CD4-positive, alpha-beta T cell treated with Interleukin-4 for 4 hours (primary cell): ENCODE results near the gene RAB33A.

Experiments used
- DNase-seq: peaks from one replicate; pipeline ENCODE4 v3.0.0-alpha.2; 2020

Gene RAB33A

DNA sequence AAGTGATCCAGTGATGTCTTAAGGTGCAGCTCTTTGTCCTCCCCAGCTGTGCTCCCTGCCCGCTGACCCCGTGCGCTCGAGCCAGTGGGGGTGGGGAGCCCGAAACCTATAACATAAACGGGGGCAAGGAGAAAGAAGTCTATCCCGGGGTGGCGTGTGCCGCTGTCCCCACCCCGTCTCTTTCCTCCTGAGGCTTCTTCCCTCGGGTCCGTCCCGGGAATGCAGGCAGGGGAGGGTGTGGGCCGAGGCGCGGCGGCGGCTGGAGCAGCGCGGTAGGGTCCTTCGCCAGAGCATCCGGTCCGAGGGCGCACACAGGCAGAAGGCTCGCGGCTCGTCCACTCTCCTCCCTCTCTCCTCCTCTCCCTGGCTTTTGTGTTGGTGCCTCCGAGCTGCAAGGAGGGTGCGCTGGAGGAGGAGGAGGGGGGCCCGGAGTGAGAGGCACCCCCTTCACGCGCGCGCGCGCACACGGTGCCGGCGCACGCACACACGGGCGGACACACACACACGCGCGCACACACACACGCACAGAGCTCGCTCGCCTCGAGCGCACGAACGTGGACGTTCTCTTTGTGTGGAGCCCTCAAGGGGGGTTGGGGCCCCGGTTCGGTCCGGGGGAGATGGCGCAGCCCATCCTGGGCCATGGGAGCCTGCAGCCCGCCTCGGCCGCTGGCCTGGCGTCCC, at the start of gene RAB33A:
Gene RAB33A (plus strand): TSS at position 517 of the 681 bp plus-strand sequence. CDS start 101 bp downstream, at position 618.
- DNase-seq: peak; percentile 38

DNA sequence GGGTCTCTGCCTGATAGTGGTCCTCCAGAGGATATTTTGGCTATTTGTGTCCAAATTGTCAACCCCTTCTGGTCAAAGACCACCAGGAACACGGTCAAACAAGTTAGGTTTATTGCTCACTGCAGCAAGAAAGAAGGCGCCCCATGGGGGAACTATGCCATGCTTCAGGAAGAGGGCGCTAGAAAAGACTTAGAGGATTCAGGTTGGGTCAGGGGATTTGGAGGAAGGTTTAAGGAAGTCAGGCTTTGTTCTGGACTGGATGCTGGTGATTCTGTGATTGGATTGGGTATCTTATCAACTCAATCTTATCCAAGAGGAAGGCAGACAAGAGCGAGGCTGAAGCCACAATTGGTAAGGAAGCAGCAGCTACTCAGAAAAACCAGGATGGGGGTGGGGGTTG, 47.2 kb upstream of the RAB33A start:
- DNase-seq: no peak

DNA sequence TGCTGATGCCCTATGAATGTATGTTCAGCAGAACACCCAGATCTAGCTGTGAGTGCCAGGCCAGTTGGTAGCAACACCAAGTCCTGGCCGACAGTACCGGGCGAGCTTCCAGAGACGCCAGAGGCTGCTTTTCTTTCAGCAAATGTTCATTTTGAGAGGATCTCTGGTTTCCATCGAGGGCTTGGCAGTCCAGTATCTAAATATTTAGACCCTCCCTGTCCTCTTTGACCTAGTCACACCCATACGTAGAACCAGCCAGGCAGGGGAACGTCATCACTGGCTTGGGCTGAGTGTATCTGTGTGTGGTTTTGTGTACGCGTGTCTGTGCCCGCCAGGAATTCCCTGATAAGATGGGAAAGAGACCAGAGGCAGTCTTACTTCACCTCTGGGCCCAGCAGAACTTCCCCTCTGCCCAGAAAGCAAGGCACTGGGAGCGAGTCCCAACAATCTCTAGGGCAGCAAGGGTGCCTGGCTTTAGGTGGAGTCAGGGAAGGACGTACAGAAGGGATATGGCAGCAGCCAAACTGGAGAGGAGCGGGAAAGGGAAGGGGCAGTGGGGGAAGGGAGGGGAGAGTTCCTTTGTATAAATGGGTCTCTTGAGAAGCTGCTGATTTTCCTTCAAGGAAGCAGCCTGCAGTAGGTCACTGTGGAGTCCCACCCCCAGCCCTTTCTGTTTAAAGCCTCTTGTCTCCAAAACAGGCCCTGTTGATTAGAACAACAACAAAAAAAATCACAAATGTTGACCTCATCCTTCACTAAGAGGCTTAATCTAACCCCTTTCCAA, 46.5 kb upstream of the RAB33A start:
- DNase-seq: no peak

DNA sequence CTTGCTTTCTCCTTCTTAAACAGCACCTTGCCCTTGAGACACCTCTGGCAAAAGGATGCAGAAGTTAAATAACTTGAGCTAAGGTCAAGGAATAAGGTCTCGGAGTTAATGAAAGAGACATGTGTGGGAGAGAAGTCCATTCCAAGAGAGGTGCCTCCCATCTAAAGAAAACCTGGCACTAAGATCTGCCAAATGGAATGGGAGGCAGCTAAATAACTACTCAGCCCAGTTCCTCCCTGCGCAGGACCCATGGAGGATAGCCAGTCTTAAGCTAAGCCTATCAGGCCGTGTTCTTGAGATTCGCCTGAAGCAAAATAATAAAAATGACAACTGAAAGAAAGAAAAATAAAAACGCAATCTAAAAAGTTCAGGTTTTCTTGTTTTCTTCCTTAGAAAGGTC, 40.8 kb upstream of the RAB33A start:
- no peak for DNase-seq

DNA sequence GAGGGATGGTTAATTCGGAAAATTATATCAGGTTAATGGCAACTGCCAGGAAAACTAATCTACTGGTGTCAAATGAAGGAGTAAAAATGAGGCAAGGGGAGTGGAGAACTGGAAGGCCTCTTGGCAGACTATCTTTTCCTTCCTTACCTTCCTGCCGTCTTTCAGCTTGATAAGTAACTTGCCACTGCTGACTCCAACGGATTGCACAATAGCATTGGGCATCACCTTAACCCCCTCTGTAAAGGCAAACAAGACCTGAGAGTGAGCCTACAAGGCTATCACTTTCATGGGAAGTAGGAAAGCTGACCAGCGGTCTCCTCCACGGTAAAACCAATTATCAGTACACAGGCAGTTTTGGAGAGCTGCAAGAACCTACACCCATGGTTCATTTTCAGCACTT, 35.3 kb upstream of the RAB33A start:
- DNase-seq: no peak

DNA sequence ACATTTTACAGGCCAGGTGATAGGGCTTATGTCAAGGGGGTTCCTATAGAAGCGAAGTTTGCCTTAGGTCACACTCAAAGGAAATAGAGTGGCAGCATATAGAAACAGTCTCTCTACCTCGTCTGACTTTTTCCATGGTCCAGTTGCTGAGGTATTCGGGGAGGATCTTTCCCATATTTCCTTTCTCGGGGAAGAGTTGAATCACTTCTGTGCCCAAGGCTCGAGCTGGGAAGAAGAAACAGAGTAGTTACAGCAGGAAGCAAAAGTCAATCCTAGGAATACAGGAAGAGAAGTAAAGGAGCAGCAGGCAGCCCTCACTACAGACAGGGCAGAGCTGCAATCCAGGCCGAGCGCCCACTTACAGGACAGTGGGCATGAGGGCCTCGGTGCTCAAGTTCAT, 34.8 kb upstream of the RAB33A start:
- DNase-seq: no peak

DNA sequence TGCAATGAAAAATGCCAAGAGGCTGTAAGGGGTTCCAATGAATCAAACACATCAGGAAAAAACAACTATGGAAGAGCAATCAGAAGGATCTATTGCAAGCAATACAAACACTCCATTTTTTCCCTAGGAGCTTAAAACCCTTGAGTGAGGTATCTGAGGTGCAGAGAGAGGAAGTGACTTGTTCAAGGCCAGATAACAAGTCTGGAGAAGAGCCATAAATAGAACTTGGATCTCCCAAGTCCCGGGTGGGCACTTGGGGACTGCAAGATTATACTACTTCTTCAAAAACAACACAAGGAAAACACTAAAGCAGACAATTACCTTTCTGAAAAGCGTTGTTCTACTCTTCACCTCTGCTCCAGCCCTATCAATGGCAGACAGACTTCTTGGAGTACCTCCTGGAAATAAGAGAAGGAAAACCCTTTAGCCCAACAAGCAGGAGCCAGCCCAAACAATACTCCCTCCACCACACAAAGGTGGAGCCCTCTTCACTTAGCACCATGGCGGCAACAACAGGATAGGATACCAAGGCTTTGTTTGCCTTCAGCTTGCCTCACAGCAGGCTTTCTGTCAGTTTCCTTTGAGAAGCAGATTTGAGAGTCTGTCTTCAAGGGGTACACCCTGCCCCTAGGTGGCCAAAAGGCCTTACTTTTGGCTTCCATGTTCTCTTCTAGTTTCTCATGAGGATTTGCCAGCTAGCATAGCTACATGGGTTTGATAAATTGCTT, 32.1 kb upstream of the RAB33A start:
- no peak for DNase-seq

DNA sequence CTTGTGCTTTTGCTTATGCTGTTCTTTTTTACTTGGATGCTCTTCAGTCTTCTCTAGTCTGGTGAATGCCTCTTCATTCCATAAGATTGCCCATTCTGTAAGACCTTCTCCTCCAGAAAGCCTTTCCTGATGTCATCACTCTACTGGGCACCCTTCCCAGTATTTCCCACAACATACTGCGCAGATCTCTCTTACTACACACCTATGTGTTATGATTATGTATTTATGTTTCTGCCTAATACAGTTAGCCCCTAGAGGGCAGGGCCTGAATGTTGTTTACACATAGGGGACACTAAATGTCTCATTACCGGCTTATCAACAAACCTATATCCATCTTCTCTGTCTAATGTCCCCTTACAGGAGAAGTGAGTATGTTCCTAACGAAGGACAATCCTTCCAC, 27.3 kb upstream of the RAB33A start:
- no peak for DNase-seq

DNA sequence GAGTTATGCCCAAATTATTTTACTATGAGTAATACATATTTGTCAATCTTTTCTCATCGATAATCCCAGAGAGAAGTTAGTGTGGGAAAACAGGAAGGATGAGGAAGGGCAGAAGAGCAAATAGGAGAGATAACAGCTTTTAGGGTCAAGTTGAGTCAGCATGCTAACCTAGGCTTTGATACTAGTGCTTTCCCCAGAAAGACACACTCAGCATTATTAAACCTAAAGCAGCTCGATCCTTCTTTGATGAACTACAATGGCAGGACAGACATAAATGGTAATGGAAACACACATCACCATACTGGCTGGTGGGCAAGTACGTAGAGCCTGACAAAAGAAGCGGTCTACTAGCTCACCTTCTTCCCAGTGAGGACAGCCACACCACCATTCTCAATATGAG, 26.6 kb upstream of the RAB33A start:
- DNase-seq: no peak

DNA sequence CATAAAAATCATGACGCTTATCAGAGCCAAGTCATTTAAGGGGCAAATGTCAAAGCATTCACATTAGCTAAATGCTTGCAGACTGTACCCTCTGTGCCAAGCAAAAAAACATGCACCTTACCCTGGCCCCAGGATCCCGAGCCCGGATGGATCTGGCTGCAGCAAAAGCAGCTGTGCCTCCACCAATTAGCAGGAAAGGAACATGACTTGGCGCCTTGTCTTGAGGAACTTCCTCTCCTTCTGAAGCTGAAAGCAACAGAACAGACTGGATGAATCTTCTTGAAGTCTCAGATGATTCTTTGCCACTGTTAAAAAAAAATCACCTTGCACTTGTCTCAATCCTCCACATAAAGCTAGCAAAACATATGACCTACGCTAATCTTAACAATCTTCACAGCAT, 24.1 kb upstream of the RAB33A start:
- DNase-seq: no peak

DNA sequence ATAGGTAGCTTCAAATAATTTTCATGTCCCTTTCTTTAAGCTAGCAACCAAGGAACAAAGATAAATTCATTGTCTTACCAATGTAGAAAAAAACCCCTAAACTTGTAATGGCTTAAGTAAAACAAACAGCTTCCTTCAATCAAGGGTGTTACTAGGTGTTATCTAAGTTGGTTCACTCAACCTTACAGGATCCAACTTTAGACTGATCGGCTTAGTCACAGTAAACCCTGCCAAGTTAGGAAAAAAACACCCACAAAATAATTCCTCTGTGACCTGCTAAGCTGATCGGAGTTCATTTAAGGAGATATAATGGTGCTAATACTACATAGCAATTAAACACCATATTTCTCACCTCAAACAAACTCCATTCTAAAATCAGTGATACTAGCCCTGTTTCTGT, 16.2 kb upstream of the RAB33A start:
- no peak for DNase-seq

DNA sequence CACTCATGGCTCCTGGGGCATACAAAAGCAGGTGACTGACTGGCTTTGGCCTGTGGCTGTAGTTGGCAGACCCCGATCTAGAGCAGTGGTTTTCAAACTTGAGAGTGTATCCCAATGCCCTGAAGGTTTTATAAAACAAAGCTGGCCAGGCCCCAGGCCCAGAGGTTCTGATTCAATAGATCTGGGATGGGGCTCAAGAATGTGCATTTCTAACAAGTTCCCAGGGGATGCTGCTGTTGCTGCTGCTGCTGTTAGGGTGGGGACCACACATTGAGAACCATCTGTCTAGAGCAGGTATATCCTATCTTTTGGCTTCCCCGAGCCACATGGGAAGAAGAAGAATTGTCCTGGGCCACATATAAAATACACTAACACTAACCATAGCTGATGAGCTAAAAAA, 13.5 kb upstream of the RAB33A start:
- no peak for DNase-seq

DNA sequence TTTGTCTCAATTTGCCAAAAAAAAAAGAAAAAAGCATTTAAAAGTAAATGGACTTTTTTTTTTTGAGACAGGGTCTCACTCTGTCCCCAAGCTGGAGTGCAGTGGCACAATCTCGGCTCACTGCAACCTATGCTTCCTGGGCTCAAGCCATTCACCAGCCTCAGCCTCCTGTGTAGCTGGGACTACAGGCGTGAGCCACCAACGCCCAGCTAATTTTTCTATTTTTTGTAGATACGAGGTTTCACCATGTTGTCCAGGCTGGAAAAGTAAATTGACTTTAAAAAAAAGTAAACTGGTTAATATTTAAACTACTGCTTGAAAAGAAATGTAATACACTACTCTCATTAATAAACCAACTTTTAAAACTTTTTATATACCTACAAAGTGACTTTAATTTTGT, 12.0 kb upstream of the RAB33A start:
- DNase-seq: no peak

DNA sequence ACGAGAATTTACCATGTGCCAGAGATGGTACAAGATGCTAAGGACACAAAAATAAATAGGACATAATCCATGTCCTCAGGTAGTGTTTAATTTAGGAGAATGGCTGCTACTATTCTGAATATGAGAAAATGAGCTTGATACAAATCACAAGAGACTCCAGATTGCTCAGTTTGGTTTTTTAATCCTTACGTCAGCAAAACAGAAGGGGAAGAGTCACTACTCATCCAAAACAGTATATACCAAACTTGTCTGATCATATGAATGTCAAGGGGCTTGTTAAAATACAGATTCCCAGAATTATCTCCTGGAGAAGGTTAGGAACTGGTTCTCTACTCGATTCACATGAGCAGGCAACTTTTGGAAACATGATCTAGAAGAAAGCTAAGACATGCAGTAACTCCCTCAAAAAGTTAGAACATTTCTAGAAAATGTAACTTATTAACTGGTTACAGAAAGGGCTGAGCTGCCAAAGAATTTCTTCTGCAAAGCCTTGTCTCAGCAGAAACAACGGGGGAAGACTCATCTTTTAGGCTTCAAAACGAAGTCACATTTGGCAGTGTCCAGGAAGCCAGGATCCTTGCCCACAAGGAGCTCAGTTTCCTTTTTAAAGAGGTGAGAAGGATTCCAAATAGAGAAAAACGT, 9.5 kb upstream of the RAB33A start:
- DNase-seq: no peak

DNA sequence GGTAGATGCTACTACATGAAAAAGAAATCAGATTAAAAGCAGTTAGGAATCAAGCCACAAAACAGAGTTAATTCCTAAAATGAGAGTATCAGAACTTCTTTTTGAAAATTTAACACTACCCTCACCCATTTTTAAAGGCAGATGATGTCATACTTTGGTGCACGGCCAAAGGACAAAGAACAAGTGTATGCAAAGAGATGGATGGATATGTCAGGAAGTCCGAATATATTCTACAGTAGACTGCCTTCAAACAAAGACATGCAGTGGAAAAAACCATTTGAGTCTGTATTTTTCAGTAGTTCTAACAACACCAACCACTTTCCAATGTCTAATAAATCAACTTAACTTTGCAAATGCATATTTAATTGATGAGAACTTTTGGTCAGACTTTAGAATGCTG, 8.4 kb upstream of the RAB33A start:
- no peak for DNase-seq

DNA sequence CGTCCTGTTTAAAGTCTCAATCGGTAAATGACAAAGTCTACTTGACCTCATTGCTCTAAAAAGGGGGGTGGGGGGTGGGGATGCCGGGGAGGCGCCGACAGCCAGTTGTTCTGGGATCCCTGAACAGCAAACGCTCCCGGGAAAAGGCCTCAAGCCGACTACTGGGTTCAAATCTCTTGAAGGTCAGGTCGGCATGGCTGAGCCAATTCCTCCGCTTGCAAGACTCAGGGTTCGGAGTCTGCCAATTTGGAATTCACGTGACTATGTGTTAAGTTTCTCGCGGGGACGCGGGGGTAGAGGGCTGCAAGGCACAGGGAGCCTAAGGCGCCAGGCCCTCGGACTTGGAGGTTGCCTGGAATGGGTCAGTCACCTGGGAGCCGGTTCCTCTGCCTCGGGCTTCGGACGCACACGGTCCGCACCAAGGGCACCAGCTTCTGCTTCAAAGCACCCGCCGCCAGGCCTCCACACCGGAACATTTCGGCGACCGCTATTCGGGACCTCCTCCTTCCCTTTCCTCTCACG, 6.5 kb upstream of the RAB33A start:
- DNase-seq: no peak

DNA sequence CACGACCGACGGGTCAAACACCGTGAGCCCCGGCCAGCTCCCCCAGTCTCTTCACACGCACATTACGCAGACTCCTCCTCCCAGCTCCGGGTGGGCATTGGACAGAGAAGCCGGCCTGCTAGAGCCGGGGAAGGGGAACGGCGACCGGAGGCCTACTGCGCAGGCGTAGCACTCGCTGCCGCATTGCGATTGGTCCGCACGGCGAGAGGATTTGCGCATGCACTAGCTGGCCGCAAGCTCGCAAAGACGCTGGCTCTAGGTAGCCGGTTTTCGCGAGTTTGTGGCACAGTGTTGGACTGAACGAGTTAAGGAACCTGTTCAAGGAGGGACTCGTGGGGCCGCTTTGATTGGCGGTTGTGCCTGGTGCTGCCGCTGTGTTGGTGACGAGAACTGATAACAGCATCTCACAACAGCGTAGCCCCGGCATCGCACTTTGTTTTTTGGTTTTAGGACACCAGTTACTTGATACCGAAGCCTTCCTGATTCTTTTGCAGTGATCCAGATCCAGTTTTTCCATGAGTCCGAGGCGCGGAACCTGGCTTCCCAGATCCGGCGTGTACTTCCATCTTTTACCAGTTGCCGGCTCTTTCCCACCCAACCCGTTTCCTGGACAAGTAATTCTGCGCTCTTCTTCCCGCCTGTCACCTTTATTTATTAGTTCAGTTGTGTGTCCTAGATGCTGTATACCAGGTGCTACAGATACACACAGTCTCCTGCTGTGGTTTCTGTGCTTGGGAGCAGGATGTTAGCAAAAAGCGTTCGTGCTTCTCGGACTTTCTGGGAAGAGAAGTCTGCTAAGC, 5.9 kb upstream of the RAB33A start, which contains the start of gene AIFM1:
Gene AIFM1 (minus strand): TSS at position 139 of the 800 bp plus-strand sequence. CDS start 185 bp downstream, outside the sequence.
- peak; percentile 92 for DNase-seq

DNA sequence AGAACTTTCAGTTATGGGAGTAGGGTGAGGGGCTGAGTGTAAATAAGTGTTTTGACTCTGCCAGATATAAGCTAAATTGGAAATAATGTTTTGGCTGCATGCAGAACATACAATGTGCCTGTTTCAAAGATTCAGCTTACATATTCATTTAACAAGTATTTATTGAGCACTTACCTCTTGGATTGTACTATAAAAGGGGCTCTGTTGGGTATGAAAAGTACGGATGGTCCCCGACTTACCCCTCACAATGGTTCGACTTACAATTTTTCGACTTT, 5.3 kb upstream of the RAB33A start:
- DNase-seq: no peak

DNA sequence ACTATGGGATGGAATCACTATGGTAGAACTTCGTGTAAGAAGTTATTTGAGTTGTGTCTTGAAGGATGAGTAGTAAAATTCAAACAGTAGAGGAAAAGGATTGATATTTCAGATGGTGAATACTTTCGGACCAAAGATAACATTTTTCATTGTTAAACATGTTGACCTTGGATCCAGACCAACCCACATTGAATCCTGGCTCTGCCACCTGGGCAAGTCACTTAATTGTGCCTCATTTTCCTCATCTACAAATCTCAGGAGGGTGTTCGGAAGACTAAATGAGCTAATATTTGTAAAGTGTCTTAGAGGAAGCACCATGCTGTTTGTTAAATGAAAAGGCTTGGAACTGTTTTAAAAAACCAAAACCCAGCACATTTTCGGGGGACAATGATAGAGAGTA, 4.7 kb upstream of the RAB33A start:
- DNase-seq: no peak

DNA sequence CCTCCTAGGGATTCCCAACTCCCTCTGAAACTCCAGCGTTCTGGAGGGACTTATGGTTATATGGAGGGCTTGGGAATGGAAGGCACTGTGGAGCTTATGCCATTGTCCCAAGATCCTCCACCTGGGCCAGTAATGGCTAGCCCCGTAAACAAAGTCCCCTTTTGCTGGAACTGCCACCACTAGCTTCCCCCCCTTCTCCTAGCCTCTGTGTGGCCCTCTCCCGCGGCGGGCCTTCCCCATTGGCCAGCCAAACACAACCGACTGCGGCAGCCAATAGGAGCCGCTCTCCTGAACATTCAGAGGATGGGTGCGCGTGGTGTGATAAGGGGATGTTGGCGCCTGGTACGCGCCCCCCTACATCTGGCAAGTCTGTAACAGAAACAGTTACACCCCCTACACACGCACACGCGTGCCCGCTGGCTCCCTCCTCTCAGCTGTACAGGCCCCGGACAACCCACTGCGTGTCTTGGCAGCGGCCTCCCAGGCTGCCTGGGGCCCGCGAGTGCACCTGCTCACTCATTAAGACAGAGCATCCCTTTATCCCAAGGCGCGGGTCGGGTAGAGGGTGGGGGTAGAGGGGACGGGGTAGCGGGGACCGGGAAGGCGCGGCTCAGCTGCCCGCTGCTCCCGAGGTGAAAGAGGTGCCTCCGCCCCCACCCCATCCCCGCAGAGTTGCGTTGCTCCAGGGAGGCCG, 863 bp upstream of the RAB33A start:
- DNase-seq: peak; percentile 58

DNA sequence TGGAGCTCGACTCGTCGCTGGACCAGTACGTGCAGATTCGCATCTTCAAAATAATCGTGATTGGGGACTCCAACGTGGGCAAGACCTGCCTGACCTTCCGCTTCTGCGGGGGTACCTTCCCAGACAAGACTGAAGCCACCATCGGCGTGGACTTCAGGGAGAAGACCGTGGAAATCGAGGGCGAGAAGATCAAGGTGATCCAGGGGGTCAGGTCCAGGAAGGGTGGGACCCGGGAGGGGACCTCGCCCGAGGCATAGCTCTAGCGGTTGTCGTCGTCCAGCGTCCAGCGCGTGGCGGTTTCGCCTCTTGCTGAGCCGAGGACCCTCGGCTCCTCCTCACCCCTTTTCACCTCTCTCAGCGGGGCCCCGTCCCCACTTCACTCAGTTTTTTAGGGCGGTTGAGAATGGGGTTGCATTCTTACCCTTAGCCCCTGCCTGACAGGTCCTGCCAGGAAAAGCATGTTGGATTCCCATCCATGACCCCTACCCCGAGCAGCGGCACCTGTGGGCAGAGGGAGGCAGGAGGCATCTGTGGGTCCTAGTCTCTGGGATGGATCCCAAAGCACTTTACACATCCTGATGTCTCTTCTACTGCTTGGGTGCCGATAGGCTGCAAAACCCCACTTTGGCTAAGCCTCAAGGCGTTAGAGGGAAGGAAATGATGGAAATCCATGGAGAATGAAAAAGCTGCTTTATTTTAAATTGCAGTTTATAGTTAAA, 524 bp downstream of the RAB33A start:
- DNase-seq: no peak
